ENCODE results near the gene FADS3.

DNA sequence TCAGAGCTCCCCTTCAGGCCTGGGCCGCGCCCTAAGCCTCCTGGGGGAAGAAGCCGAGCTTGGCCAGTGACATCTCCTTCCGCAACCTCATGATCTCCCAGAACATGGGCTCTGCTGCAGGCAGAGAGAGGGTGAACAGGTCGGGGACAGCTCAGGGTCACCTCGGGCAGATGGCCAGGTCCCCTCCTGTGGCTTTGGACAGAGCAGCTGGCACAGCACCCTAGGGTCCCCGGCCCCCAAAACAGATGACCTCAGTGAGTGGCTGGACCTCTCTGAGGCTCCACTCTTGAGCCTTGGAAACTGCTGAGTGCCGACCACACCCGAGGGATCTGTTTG lies 6.9 kb upstream of the FADS3 start:
- TF ChIP-seq, protein P1, sequence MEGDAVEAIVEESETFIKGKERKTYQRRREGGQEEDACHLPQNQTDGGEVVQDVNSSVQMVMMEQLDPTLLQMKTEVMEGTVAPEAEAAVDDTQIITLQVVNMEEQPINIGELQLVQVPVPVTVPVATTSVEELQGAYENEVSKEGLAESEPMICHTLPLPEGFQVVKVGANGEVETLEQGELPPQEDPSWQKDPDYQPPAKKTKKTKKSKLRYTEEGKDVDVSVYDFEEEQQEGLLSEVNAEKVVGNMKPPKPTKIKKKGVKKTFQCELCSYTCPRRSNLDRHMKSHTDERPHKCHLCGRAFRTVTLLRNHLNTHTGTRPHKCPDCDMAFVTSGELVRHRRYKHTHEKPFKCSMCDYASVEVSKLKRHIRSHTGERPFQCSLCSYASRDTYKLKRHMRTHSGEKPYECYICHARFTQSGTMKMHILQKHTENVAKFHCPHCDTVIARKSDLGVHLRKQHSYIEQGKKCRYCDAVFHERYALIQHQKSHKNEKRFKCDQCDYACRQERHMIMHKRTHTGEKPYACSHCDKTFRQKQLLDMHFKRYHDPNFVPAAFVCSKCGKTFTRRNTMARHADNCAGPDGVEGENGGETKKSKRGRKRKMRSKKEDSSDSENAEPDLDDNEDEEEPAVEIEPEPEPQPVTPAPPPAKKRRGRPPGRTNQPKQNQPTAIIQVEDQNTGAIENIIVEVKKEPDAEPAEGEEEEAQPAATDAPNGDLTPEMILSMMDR (IDR thresholded peaks at IDR 0.05), result no peak
- TF ChIP-seq POLR2A (IDR thresholded peaks at IDR 0.05), result no peak
